IMR-90 (cell line): ENCODE results near the gene CDK5RAP2.

Experiments used
- CEBPB ChIP-seq: IDR thresholded peaks from 2 replicates; pipeline ENCODE4 v1.6.1; 2012; ENCODE audit warnings: low read depth, low read length, improper control_type of control experiment
- CHD1 ChIP-seq: IDR thresholded peaks from 2 replicates; pipeline ENCODE4 v1.6.1; 2012; ENCODE audit warnings: low read depth, low read length, improper control_type of control experiment
- CTCF ChIP-seq: conservative IDR thresholded peaks from 2 replicates; pipeline ENCODE4 v1.5.1; 2012; ENCODE audit warnings: mild to moderate bottlenecking, low read depth, low read length, improper control_type of control experiment
- FOS ChIP-seq: fragments of 150-350 bp; IDR thresholded peaks from 2 replicates; pipeline ENCODE4 v1.6.1; 2016; ENCODE audit warnings: low read depth, low read length
- MAZ ChIP-seq: IDR thresholded peaks from 2 replicates; pipeline ENCODE4 v1.6.1; 2012; ENCODE audit warnings: low read depth, mild to moderate bottlenecking, low read length, improper control_type of control experiment, moderate library complexity, borderline replicate concordance
- NFE2L2 ChIP-seq: fragments of 150-350 bp; IDR thresholded peaks from 2 replicates; pipeline ENCODE4 v1.6.1; 2016; ENCODE audit warnings: low read depth, mild to moderate bottlenecking, low read length
- POLR2A ChIP-seq: IDR thresholded peaks from 2 replicates; pipeline ENCODE4 v1.6.1; 2012; ENCODE audit warnings: mild to moderate bottlenecking, low read depth, low read length
- RFX5 ChIP-seq: IDR thresholded peaks from 2 replicates; pipeline ENCODE4 v1.8.0; 2012; ENCODE audit warnings: low read depth, mild to moderate bottlenecking, low read length, moderate library complexity
- TF ChIP-seq, protein P1 (sequence below): fragments of 150-350 bp; IDR thresholded peaks from 2 replicates; pipeline ENCODE4 v1.6.1; 2016; ENCODE audit warnings: low read depth, mild to moderate bottlenecking, low read length, moderate library complexity, borderline replicate concordance

- TF ChIP-seq CHD1 (no peak), NFE2L2 (no peak), POLR2A (no peak), CTCF (no peak), MAZ (no peak), FOS (no peak), CEBPB (no peak), RFX5 (no peak)
- TF ChIP-seq, protein P1, sequence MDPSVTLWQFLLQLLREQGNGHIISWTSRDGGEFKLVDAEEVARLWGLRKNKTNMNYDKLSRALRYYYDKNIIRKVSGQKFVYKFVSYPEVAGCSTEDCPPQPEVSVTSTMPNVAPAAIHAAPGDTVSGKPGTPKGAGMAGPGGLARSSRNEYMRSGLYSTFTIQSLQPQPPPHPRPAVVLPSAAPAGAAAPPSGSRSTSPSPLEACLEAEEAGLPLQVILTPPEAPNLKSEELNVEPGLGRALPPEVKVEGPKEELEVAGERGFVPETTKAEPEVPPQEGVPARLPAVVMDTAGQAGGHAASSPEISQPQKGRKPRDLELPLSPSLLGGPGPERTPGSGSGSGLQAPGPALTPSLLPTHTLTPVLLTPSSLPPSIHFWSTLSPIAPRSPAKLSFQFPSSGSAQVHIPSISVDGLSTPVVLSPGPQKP: no peak
Measured at GRCh38 chr9:120399940-120400339, 180.0 kb downstream of the CDK5RAP2 start.
